ENCODE data around the gene LCTL. TPM values are rescaled to one million over a fixed set of nuclear protein-coding genes. Genes with fewer than 3 reads are reported as not detected.

LCTL gene
- polyA plus RNA-seq, 1 donor from 2014 or later = not detected

GRCh38 chr15:66578286-66578875 is 12.6 kb upstream of the LCTL start:
- H3K27ac ChIP-seq (ENCODE audit: low read length) = no peak overlapping the region
- no peak for TF ChIP-seq EZH2 (IDR thresholded peaks at IDR 0.05; ENCODE audit: borderline replicate concordance, insufficient read depth, low read length, poor library complexity, severe bottlenecking)
- no peak for TF ChIP-seq POLR2AphosphoS5 (IDR thresholded peaks at IDR 0.05)
- no peak for TF ChIP-seq SMC3 (conservative IDR thresholded peaks at IDR 0.05; ENCODE audit: poor library complexity)
- no peak for TF ChIP-seq RAD21 (conservative IDR thresholded peaks at IDR 0.05)
- TF ChIP-seq, protein P1, sequence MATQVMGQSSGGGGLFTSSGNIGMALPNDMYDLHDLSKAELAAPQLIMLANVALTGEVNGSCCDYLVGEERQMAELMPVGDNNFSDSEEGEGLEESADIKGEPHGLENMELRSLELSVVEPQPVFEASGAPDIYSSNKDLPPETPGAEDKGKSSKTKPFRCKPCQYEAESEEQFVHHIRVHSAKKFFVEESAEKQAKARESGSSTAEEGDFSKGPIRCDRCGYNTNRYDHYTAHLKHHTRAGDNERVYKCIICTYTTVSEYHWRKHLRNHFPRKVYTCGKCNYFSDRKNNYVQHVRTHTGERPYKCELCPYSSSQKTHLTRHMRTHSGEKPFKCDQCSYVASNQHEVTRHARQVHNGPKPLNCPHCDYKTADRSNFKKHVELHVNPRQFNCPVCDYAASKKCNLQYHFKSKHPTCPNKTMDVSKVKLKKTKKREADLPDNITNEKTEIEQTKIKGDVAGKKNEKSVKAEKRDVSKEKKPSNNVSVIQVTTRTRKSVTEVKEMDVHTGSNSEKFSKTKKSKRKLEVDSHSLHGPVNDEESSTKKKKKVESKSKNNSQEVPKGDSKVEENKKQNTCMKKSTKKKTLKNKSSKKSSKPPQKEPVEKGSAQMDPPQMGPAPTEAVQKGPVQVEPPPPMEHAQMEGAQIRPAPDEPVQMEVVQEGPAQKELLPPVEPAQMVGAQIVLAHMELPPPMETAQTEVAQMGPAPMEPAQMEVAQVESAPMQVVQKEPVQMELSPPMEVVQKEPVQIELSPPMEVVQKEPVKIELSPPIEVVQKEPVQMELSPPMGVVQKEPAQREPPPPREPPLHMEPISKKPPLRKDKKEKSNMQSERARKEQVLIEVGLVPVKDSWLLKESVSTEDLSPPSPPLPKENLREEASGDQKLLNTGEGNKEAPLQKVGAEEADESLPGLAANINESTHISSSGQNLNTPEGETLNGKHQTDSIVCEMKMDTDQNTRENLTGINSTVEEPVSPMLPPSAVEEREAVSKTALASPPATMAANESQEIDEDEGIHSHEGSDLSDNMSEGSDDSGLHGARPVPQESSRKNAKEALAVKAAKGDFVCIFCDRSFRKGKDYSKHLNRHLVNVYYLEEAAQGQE (IDR thresholded peaks at IDR 0.05; ENCODE audit: borderline replicate concordance) = no peak
- no peak for TF ChIP-seq TAF1 (IDR thresholded peaks at IDR 0.05; ENCODE audit: low read depth)
- no peak for TF ChIP-seq CTCF (IDR thresholded peaks at IDR 0.05; ENCODE audit: poor library complexity, severe bottlenecking)
- TF ChIP-seq EP300 (conservative IDR thresholded peaks at IDR 0.05; ENCODE audit: poor library complexity, severe bottlenecking) = no peak
- no peak for TF ChIP-seq MXI1 (conservative IDR thresholded peaks at IDR 0.05; ENCODE audit: poor library complexity, severe bottlenecking)
- no peak overlapping the region for H3K9ac ChIP-seq (ENCODE audit: low read length)
- no peaks in the 10 kb centered on the region for H3K27me3 ChIP-seq (ENCODE audit: insufficient read depth, low read depth, low read length)
- no peaks in the 10 kb centered on the region for H3K79me2 ChIP-seq (replicated peaks; ENCODE audit: insufficient read depth, low read length)
- no peaks in the 10 kb centered on the region for H3F3A ChIP-seq (ENCODE audit: insufficient read depth, low read length, poor library complexity, severe bottlenecking)
- no peaks in the 10 kb centered on the region for H3K36me3 ChIP-seq (ENCODE audit: insufficient read depth, low read length)
- no peak overlapping the region for H3K4me3 ChIP-seq (ENCODE audit: low read length)
- H2AFZ ChIP-seq (ENCODE audit: low read depth, low read length) = no peak overlapping the region
- H3K9me2 ChIP-seq (ENCODE audit: insufficient read depth, low read length) = no peaks in the 10 kb centered on the region
- H3K4me2 ChIP-seq (ENCODE audit: low read length) = no peak overlapping the region
- H4K20me1 ChIP-seq (ENCODE audit: insufficient read depth) = no peaks in the 10 kb centered on the region
- H3K9me3 ChIP-seq (ENCODE audit: low read length) = no peaks in the 10 kb centered on the region

DNA sequence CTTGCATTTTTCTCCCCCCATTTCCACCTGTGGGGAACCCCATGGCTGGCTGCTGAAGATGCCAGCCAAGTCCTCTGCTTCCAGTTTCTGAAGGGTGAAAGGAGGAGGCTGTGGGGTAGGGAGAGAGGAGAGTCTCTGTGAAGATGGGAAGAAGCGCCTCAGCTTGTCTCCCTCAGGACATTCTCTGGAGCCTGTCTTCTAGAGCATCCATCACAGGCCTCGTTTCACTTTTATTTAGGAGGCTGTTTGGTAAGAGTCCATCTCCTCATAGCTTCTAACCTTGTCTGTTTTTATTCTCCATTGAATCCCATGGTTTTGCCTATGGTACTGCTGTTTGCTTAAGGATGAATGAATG is 8.8 kb upstream of the LCTL start:
- no peak overlapping the region for H2AFZ ChIP-seq (ENCODE audit: low read depth, low read length)
- no peaks in the 10 kb centered on the region for H3K9me2 ChIP-seq (ENCODE audit: insufficient read depth, low read length)
- H3K4me2 ChIP-seq (ENCODE audit: low read length) = no peak overlapping the region
- no peaks in the 10 kb centered on the region for H3K36me3 ChIP-seq (ENCODE audit: insufficient read depth, low read length)
- no peaks in the 10 kb centered on the region for H4K20me1 ChIP-seq (ENCODE audit: insufficient read depth)
- H3K27ac ChIP-seq (ENCODE audit: low read length) = no peak overlapping the region
- no peaks in the 10 kb centered on the region for H3K79me2 ChIP-seq (replicated peaks; ENCODE audit: insufficient read depth, low read length)
- H3F3A ChIP-seq (ENCODE audit: insufficient read depth, low read length, poor library complexity, severe bottlenecking) = no peaks in the 10 kb centered on the region
- no peak overlapping the region for H3K4me3 ChIP-seq (ENCODE audit: low read length)
- H3K9me3 ChIP-seq (ENCODE audit: low read length) = no peaks in the 10 kb centered on the region
- no peak overlapping the region for H3K9ac ChIP-seq (ENCODE audit: low read length)
- no peaks in the 10 kb centered on the region for H3K27me3 ChIP-seq (ENCODE audit: insufficient read depth, low read depth, low read length)
- TF ChIP-seq, protein P1 (IDR thresholded peaks at IDR 0.05; ENCODE audit: borderline replicate concordance) = no peak
- no peak for TF ChIP-seq EP300 (conservative IDR thresholded peaks at IDR 0.05; ENCODE audit: poor library complexity, severe bottlenecking)
- TF ChIP-seq EZH2 (IDR thresholded peaks at IDR 0.05; ENCODE audit: borderline replicate concordance, insufficient read depth, low read length, poor library complexity, severe bottlenecking) = no peak
- TF ChIP-seq TAF1 (IDR thresholded peaks at IDR 0.05; ENCODE audit: low read depth) = no peak
- TF ChIP-seq SMC3 (conservative IDR thresholded peaks at IDR 0.05; ENCODE audit: poor library complexity) = no peak
- no peak for TF ChIP-seq CTCF (IDR thresholded peaks at IDR 0.05; ENCODE audit: poor library complexity, severe bottlenecking)
- TF ChIP-seq MXI1 (conservative IDR thresholded peaks at IDR 0.05; ENCODE audit: poor library complexity, severe bottlenecking) = no peak
- no peak for TF ChIP-seq POLR2AphosphoS5 (IDR thresholded peaks at IDR 0.05)
- TF ChIP-seq RAD21 (conservative IDR thresholded peaks at IDR 0.05) = no peak

All from neural cell (in vitro differentiated cells).